SK-N-SH (cell line): Measurements from ENCODE around the gene GRP. TPM values are rescaled to one million over a fixed set of nuclear protein-coding genes. Genes with fewer than 3 reads are reported as not detected.

ENCODE experiments used
- CTCF ChIA-PET: fragments of 300-600, 350-600 bp; formaldehyde crosslinking; extraction: SDS; loops from one replicate; lab custom pipeline; 2021; lab: Yijun Ruan, JAX
- POLR2A ChIA-PET: fragments of 350-600 bp; sonication (Branson Sonifier 250); formaldehyde crosslinking; extraction: SDS; loops from one replicate; lab custom pipeline; 2020; ENCODE audit warnings: antibody characterized with exemption, inconsistent platforms; lab: Yijun Ruan, JAX
- DNase-seq: peaks from one replicate; pipeline ENCODE4 v3.0.0; 2012
- H2AFZ ChIP-seq: fragments of 200-600 bp; sonication (generic); 2 replicates; pipeline ENCODE4 v1.8.1; 2016; ENCODE audit warnings: antibody characterized with exemption, mild to moderate bottlenecking, low read depth
- H3F3A ChIP-seq: fragments of 200-600 bp; sonication (generic); replicated peaks from 2 replicates; pipeline ENCODE3; 2016; ENCODE audit warnings: antibody characterized with exemption, mild to moderate bottlenecking; ENCODE audit not compliant: insufficient read depth
- H3K27ac ChIP-seq, 2 experiments: fragments of 200-500 bp in 1 of 2; fragments of 200-600 bp in 1 of 2; sonication (Bioruptor generic) in 1 of 2; sonication (generic), shearing (Covaris generic) in 1 of 2; 2 replicates each; pipeline versions ENCODE4 v1.5.1 to v1.6.1; 2014 to 2016; ENCODE audit warnings: low read depth in 2 of 2, inconsistent platforms in 1 of 2, low read length in 1 of 2, mild to moderate bottlenecking in 1 of 2, mixed read lengths in 1 of 2
- H3K27me3 ChIP-seq: fragments of 200-600 bp; sonication (generic), shearing (Covaris generic); 2 replicates; pipeline ENCODE4 v1.6.1; 2016; ENCODE audit warnings: mixed run types; ENCODE audit not compliant: insufficient read depth
- H3K36me3 ChIP-seq, 2 experiments: fragments of 200-500 bp in 1 of 2; fragments of 200-600 bp in 1 of 2; sonication (Bioruptor generic) in 1 of 2; sonication (generic) in 1 of 2; replicated peaks in 1 of 2; 2 replicates each; pipeline versions ENCODE3 to v1.5.1; 2014 to 2016; ENCODE audit warnings: low read length in 1 of 2, mild to moderate bottlenecking in 1 of 2; ENCODE audit not compliant: insufficient read depth in 2 of 2, control insufficient read depth in 1 of 2
- H3K4me1 ChIP-seq, 2 experiments: fragments of 200-500 bp in 1 of 2; fragments of 200-600 bp in 1 of 2; sonication (Bioruptor generic) in 1 of 2; sonication (generic), shearing (Covaris generic) in 1 of 2; 2 replicates each; pipeline versions ENCODE4 v1.5.1 to v1.6.1; 2014 to 2016; ENCODE audit warnings: low read depth in 1 of 2, low read length in 1 of 2, mixed run types in 1 of 2; ENCODE audit not compliant: insufficient read depth in 2 of 2, control insufficient read depth in 1 of 2
- H3K4me2 ChIP-seq: fragments of 200-600 bp; sonication (generic), shearing (Covaris generic); 2 replicates; pipeline ENCODE4 v1.6.1; 2017; ENCODE audit warnings: mixed run types
- H3K4me3 ChIP-seq, 2 experiments: fragments of 200-500 bp in 1 of 2; fragments of 200-600 bp in 1 of 2; sonication (Bioruptor generic) in 1 of 2; sonication (generic), shearing (Covaris generic) in 1 of 2; 2 replicates each; pipeline versions ENCODE4 v1.5.1 to v1.8.1; 2014 to 2016; ENCODE audit warnings: low read depth in 2 of 2, inconsistent platforms in 1 of 2, low read length in 1 of 2, mild to moderate bottlenecking in 1 of 2, mixed read lengths in 1 of 2, moderate library complexity in 1 of 2
- H3K79me2 ChIP-seq: fragments of 200-600 bp; sonication (generic); 2 replicates; pipeline ENCODE4 v1.8.1; 2017; ENCODE audit warnings: mild to moderate bottlenecking; ENCODE audit not compliant: insufficient read depth
- H3K9ac ChIP-seq: fragments of 200-600 bp; sonication (generic); 2 replicates; pipeline ENCODE4 v1.6.1; 2017; ENCODE audit warnings: mixed run types
- H3K9me2 ChIP-seq: fragments of 200-600 bp; sonication (generic); 2 replicates; pipeline ENCODE4 v1.6.1; 2017; ENCODE audit warnings: mixed run types
- H3K9me3 ChIP-seq: fragments of 200-600 bp; sonication (generic); 2 replicates; pipeline ENCODE4 v1.6.1; 2017; ENCODE audit warnings: mixed run types, mild to moderate bottlenecking, moderate library complexity
- H4K20me1 ChIP-seq: fragments of 200-600 bp; sonication (generic); 2 replicates; pipeline ENCODE4 v1.6.1; 2017; ENCODE audit warnings: mild to moderate bottlenecking, mixed run types; ENCODE audit not compliant: insufficient read depth
- CTCF ChIP-seq: fragments of 200-600 bp; sonication (generic); IDR thresholded peaks from 2 replicates; pipeline ENCODE4 v1.6.1; 2017; ENCODE audit warnings: antibody characterized with exemption, mild to moderate bottlenecking, moderate library complexity
- ELF1 ChIP-seq: IDR thresholded peaks from 2 replicates; pipeline ENCODE4 v1.4.0; 2012
- EP300 ChIP-seq, 2 experiments: IDR thresholded peaks; 2 replicates each; pipeline versions ENCODE4 v1.4.0 to v1.6.1; 2012; ENCODE audit warnings: borderline replicate concordance in 1 of 2, low read depth in 1 of 2, low read length in 1 of 2
- GABPA ChIP-seq: IDR thresholded peaks from 2 replicates; pipeline ENCODE4 v1.4.0; 2012; ENCODE audit warnings: low read depth, mild to moderate bottlenecking
- GATA2 ChIP-seq: sonication (generic); formaldehyde crosslinking; IDR thresholded peaks from 2 replicates; pipeline ENCODE4 v1.5.0; 2020; ENCODE audit warnings: mild to moderate bottlenecking, missing genetic modification reagents
- NFIC ChIP-seq: IDR thresholded peaks from 2 replicates; pipeline ENCODE4 v1.4.0; 2012; ENCODE audit warnings: borderline replicate concordance
- NRF1 ChIP-seq: IDR thresholded peaks from 2 replicates; pipeline ENCODE4 v1.6.1; 2012; ENCODE audit warnings: low read depth, mild to moderate bottlenecking, low read length
- PBX3 ChIP-seq: IDR thresholded peaks from 2 replicates; pipeline ENCODE4; 2012
- RAD21 ChIP-seq: IDR thresholded peaks from 2 replicates; pipeline ENCODE4 v1.6.1; 2012; ENCODE audit warnings: mild to moderate bottlenecking, low read length
- RCOR1 ChIP-seq: fragments of 150-350 bp; IDR thresholded peaks from 2 replicates; pipeline ENCODE4 v1.6.1; 2017; ENCODE audit warnings: antibody characterized with exemption, low read length
- RXRA ChIP-seq: IDR thresholded peaks from 2 replicates; pipeline ENCODE4 v1.4.0; 2012; ENCODE audit warnings: low read depth, mild to moderate bottlenecking, borderline replicate concordance
- SMC3 ChIP-seq: IDR thresholded peaks from 2 replicates; pipeline ENCODE4 v1.6.1; 2012; ENCODE audit warnings: low read depth, low read length, improper control_type of control experiment
- TAF1 ChIP-seq: IDR thresholded peaks from 2 replicates; pipeline ENCODE4 v1.6.1; 2012; ENCODE audit warnings: low read depth, mild to moderate bottlenecking, low read length, moderate library complexity, borderline replicate concordance
- USF1 ChIP-seq: IDR thresholded peaks from 2 replicates; pipeline ENCODE4 v1.4.0; 2012; ENCODE audit warnings: low read depth, borderline replicate concordance
- USF2 ChIP-seq: fragments of 150-350 bp; IDR thresholded peaks from 2 replicates; pipeline ENCODE4 v1.6.1; 2017; ENCODE audit warnings: antibody characterized with exemption, low read length, low read depth, borderline replicate concordance
- WGBS: methylation state at CpG from one replicate; pipeline ENCODE4 v1.1.6; 2017; ENCODE audit warnings: low lambda C conversion rate; 5-methylcytosine and 5-hydroxymethylcytosine counted together
- polyA plus RNA-seq, 3 experiments: library from polyadenylated mRNA; depleted of rRNA; stranded (reverse); fragments of >200 nt; gene quantifications; 2 replicates each; pipeline ENCODE4 v1.2.3, GENCODE V29; 2012

GRP gene
- polyA plus RNA-seq, 1 of the 3 experiments (the other 2 are of a cell fraction), result 2.8 TPM

- Histone ChIP-seq H3F3A (peaks cover 10% of the 10 kb centered on the region), H2AFZ (no peak overlapping the region), H3K9me3 (no peaks in the 10 kb centered on the region), H3K36me3 (no peaks in the 10 kb centered on the region), H4K20me1 (no peaks in the 10 kb centered on the region), H3K4me2 (no peak overlapping the region), H3K79me2 (no peaks in the 10 kb centered on the region), H3K27ac (peak overlapping the region; percentile 57 to 83; a peak in 2 of 4 replicates), H3K4me1 (peaks cover 2 to 53% of the 10 kb centered on the region in 2 experiments; a peak in 3 of 4 replicates), H3K9ac (no peak overlapping the region), H3K4me3 (no peak overlapping the region), H3K27me3 (no peaks in the 10 kb centered on the region), H3K9me2 (no peaks in the 10 kb centered on the region)
- CTCF ChIA-PET, result interaction anchor here (1.1 to 4.6 kb wide), 5 partner anchors 10 to 465 kb away, joined by 3 to 37 read pairs (median 4); partner anchors contain the start of gene GRP
- no peak for DNase-seq
- WGBS, result 53% methylated on average over 2 of the region's 2 CpGs
- POLR2A ChIA-PET, result interaction anchor here (1.1 kb wide), 1 partner anchor 51 kb away, joined by 3 read pairs; no protein-coding TSS in a partner anchor
- no peak for TF ChIP-seq GATA2
- no peak for TF ChIP-seq TAF1
- no peak for TF ChIP-seq USF2
- TF ChIP-seq SMC3, result no peak
- no peak for TF ChIP-seq CTCF
- no peak for TF ChIP-seq NFIC
- no peak for TF ChIP-seq NRF1
- TF ChIP-seq PBX3, result no peak
- TF ChIP-seq EP300 (IDR thresholded peaks at IDR 0.05; ENCODE audit: borderline replicate concordance in 1 of 2, low read depth in 1 of 2, low read length in 1 of 2), result no peak
- no peak for TF ChIP-seq ELF1
- TF ChIP-seq RAD21, result no peak
Measured at GRCh38 chr18:59229191-59229590, 9.2 kb downstream of the GRP start.

- Histone ChIP-seq H3K79me2 (no peaks in the 10 kb centered on the region), H2AFZ (no peak overlapping the region), H3K27ac (no peak overlapping the region; a peak in 1 of 4 replicates), H3K9me3 (no peaks in the 10 kb centered on the region), H3K4me2 (no peak overlapping the region), H4K20me1 (no peaks in the 10 kb centered on the region), H3K4me1 (peaks cover 2 to 53% of the 10 kb centered on the region in 2 experiments; a peak in 3 of 4 replicates), H3K36me3 (no peaks in the 10 kb centered on the region), H3K27me3 (no peaks in the 10 kb centered on the region), H3F3A (peaks cover 12% of the 10 kb centered on the region), H3K9ac (no peak overlapping the region), H3K4me3 (no peak overlapping the region), H3K9me2 (no peaks in the 10 kb centered on the region)
- ChIA-PET CTCF (interaction anchor here (0.7 to 4.6 kb wide), 7 partner anchors 8 to 173 kb away, joined by 3 to 37 read pairs (median 4); partner anchors contain the start of gene GRP), POLR2A (interaction anchor here (1.1 to 1.2 kb wide), 2 partner anchors 14 to 52 kb away, joined by 3 read pairs; no protein-coding TSS in a partner anchor)
- DNase-seq, result no peak
- 65% methylated on average over 6 of the region's 6 CpGs for WGBS
- TF ChIP-seq GABPA, result no peak
- no peak for TF ChIP-seq USF2
- TF ChIP-seq PBX3, result no peak
- no peak for TF ChIP-seq NFIC
- no peak for TF ChIP-seq USF1
- TF ChIP-seq RCOR1, result no peak
- no peak for TF ChIP-seq NRF1
- TF ChIP-seq CTCF, result no peak
- no peak for TF ChIP-seq RAD21
- TF ChIP-seq RXRA, result no peak
Measured at GRCh38 chr18:59229701-59230443, 9.9 kb downstream of the GRP start.
